Glutamatergic neuron (in vitro differentiated cells): Measurements from ENCODE around the gene AXIN2. TPM values are rescaled to one million over a fixed set of nuclear protein-coding genes. Genes with fewer than 3 reads are reported as not detected.

Experiments
- DNase-seq: peaks from one replicate; pipeline ENCODE4 v3.0.0; 2022
- H3K27ac Mint-ChIP-seq: one replicate; pipeline ENCODE4 v1.8.0; 2020; ENCODE audit warnings: mild to moderate bottlenecking, mixed read lengths, inconsistent platforms; ENCODE audit not compliant: unreplicated experiment
- H3K27me3 Mint-ChIP-seq: one replicate; pipeline ENCODE4 v1.8.0; 2020; ENCODE audit warnings: mild to moderate bottlenecking, moderate library complexity, mixed read lengths, inconsistent platforms; ENCODE audit not compliant: unreplicated experiment
- H3K36me3 Mint-ChIP-seq: one replicate; pipeline ENCODE4 v1.8.0; 2020; ENCODE audit warnings: mild to moderate bottlenecking, mixed read lengths, inconsistent platforms; ENCODE audit not compliant: unreplicated experiment
- H3K4me1 Mint-ChIP-seq: one replicate; pipeline ENCODE4 v1.8.0; 2020; ENCODE audit warnings: mild to moderate bottlenecking, low read depth, mixed read lengths, inconsistent platforms; ENCODE audit not compliant: unreplicated experiment
- H3K4me3 Mint-ChIP-seq: one replicate; pipeline ENCODE4 v1.8.0; 2020; ENCODE audit warnings: mild to moderate bottlenecking, mixed read lengths, inconsistent platforms; ENCODE audit not compliant: unreplicated experiment
- H3K9me3 Mint-ChIP-seq: one replicate; pipeline ENCODE4 v1.8.0; 2020; ENCODE audit warnings: mild to moderate bottlenecking, moderate library complexity, mixed read lengths, inconsistent platforms; ENCODE audit not compliant: unreplicated experiment
- total RNA-seq: library from RNA; stranded (reverse); fragmentation: NEBNext Ultra II Directional; extraction: Animal tissue kit (Norgen Biotek cat#: 25700); gene quantifications from one replicate; pipeline ENCODE4 v1.2.1, GENCODE V29; 2021; ENCODE audit not compliant: unreplicated experiment
- TF ChIP-seq, protein P1 (sequence below): fragments of 200-600 bp; sonication (generic); IDR thresholded peaks from one replicate; pipeline ENCODE4 v1.5.0; 2021; ENCODE audit not compliant: partially characterized antibody, unreplicated experiment

AXIN2 gene
- total RNA-seq, 1 donor from 2014 or later: 26.5 TPM

DNA sequence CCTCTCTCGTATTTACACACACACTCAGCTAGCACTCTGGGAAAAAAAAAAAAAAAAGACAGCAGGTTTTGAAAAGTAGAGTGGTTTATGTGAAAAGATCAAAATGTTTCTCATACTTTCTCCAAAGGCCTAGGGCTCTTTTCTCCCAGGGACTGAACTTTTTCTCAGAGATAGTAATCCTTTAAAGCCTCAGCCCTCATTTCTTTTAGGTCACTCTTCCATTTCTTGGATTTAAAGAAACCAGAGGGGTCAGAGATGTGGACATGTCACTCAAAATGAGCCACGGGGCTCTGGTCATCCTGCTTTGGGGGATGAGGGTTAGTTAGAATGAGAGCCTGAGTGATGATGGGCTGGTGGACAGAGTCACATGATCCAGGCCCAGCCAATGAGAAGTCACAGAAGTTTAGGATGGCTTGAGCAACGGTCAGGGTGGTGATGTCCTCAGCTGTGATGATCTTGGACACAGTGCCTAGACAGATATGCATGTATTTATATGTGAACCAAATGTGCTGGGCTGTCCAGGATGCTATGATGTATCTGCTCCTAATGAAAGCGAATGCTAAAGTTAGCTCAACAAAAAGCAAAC lies 33.7 kb upstream of the AXIN2 start:
- Mint-ChIP-seq H3K36me3 (no peaks in the 10 kb centered on the region), H3K4me1 (peaks cover 5% of the 10 kb centered on the region), H3K27me3 (peaks cover 2% of the 10 kb centered on the region), H3K9me3 (no peaks in the 10 kb centered on the region), H3K4me3 (no peak overlapping the region), H3K27ac (no peak overlapping the region)
- DNase-seq: no peak
- TF ChIP-seq, protein P1, sequence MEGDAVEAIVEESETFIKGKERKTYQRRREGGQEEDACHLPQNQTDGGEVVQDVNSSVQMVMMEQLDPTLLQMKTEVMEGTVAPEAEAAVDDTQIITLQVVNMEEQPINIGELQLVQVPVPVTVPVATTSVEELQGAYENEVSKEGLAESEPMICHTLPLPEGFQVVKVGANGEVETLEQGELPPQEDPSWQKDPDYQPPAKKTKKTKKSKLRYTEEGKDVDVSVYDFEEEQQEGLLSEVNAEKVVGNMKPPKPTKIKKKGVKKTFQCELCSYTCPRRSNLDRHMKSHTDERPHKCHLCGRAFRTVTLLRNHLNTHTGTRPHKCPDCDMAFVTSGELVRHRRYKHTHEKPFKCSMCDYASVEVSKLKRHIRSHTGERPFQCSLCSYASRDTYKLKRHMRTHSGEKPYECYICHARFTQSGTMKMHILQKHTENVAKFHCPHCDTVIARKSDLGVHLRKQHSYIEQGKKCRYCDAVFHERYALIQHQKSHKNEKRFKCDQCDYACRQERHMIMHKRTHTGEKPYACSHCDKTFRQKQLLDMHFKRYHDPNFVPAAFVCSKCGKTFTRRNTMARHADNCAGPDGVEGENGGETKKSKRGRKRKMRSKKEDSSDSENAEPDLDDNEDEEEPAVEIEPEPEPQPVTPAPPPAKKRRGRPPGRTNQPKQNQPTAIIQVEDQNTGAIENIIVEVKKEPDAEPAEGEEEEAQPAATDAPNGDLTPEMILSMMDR: no peak

DNA sequence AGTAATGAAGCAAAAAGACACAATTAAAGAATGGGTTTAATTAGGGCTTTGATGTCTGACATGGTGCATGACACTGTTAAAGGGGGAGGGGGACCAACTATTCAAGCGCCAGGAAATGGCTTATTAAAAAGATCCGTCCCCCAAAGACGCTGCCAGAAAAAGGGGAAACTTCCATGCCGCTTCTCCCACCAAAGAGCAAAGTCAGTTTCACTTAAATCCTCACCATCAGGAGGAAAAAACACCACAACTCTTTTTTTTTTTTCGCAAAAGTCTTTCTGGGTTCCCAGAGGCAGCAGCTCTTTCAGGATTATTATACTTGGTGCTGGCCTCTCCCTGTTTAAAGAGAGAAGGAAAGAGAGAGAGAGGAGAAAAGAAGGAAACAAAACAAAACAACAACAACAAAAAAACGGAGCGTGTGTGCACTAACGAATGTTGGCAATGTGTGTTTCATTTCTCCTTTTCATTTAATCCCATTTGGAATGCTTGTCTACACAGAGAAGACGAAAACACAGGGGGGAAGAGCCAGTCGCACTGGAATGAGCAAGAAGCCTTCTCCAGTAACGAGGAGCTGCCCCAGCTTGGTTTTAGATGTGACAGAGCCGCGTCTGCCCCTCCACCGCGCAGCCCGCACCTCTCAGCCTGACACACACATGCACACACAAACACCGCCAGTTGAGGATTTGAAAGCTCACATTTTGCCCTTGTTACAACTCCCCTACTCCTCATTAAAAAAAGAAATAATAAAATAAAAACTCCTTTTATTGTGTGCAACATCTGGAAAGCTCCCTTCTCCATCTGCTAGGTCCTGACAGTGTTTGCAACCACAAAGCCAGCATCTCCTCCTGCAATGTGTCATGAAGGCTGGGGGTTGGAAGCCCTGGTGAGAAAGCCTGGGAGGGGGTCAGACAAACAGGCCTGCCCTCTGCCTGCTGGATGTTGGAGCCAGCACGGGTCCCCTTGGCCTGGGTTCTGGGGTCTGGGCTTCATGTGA lies 32.7 kb upstream of the AXIN2 start:
- peaks cover 5% of the 10 kb centered on the region for H3K4me1 Mint-ChIP-seq
- no peak overlapping the region for H3K4me3 Mint-ChIP-seq
- no peak overlapping the region for H3K27ac Mint-ChIP-seq

DNA sequence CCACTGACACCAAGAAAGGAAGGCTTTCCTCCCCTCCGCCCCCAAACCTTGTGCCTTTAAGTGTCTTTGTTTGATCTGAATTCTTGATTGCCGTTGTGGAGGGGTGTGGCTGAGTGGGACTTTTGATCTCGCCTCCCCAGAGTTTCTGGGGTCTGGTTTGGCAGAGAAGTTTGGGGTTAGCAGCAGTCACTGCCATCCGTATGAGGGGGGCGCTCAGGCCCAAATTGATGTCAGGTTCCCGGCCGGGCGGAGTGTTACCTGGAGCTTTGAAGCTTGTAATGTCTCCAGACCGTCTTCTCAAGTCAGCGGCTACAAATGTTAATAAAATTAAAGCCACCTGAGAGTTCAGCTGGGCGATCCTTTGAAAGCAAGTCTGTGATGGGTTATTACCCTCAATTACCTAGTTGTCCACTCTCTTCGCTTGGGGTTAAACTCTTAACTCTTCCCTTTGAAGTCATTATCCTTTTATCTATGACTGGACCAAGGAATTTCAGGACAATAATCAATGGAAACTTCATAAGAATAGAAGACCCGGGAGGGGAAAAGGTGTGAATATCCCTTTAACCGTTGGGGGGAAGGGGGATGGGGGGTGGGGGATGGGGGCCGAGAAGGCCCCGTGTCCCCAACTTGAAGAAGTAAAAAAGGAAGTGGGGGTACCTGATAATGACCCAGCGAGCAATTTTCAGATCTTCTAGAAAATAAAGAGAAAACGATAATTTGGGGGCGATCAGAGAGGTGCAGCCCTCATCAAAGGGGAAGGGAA lies 31.8 kb upstream of the AXIN2 start:
- no peak for DNase-seq
- H3K4me3 Mint-ChIP-seq: no peak overlapping the region
- H3K36me3 Mint-ChIP-seq: no peaks in the 10 kb centered on the region
- H3K9me3 Mint-ChIP-seq: no peaks in the 10 kb centered on the region
- H3K27me3 Mint-ChIP-seq: peaks cover 2% of the 10 kb centered on the region
- H3K4me1 Mint-ChIP-seq: peaks cover 5% of the 10 kb centered on the region
- H3K27ac Mint-ChIP-seq: no peak overlapping the region
- TF ChIP-seq, protein P1: no peak

More for the DNA sequence above, 32.7 kb upstream of the AXIN2 start:
- no peak for DNase-seq
- Mint-ChIP-seq H3K9me3 (no peaks in the 10 kb centered on the region), H3K27me3 (peaks cover 2% of the 10 kb centered on the region), H3K36me3 (no peaks in the 10 kb centered on the region)
- TF ChIP-seq, protein P1: no peak

DNA sequence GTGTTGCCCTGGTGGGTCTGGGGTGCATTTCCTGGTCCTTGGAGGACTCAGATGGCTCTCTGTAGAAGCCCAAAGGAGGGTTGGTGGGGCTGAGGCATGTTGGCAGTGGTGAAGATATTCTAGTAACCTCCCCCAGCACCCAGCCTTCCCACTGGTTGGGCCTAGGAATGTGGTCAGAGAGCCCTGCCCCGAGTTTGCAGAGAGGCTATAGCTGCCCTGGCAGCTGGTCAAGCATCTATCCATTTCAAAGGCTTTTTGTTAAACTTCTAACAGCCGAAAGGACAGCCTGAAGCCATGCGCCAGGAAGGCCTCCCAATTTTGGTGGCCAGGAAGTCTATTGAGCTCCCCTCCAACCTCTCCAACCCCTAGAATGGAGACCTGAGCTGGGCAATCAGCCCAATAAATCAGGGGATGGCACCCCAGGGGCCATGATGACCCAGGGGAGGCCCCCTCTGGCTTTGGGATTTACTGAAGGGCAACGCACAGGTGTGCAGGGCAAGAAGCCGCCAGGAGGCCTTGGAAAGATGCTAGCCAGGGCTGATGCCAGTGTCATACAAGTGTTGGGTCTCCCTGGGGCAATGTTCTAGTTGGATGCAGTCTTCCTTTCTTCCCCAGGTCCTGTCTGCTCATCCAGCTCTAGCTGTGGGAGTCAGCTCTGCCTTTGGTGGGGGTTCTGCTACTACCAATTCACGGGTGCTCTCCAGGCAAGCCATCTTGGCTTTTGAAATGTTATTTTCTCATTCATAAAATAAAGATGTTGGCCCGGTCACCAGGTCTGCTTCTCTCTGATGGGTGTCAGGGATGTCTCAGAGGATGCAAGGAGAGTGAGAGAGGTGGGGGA lies 30.9 kb upstream of the AXIN2 start:
- Mint-ChIP-seq H3K36me3 (no peaks in the 10 kb centered on the region), H3K27ac (no peak overlapping the region), H3K4me3 (no peak overlapping the region), H3K9me3 (no peaks in the 10 kb centered on the region), H3K27me3 (peaks cover 2% of the 10 kb centered on the region), H3K4me1 (peaks cover 5% of the 10 kb centered on the region)
- TF ChIP-seq, protein P1: no peak
- no peak for DNase-seq
